ENCODE measurements around the gene TRAPPC3. TPM values are rescaled to one million over a fixed set of nuclear protein-coding genes. Genes with fewer than 3 reads are reported as not detected.

Gene TRAPPC3
- total RNA-seq, 1 experiment from 2014 or later = 64.6 TPM

- peaks cover 0 to 19% of the 10 kb centered on the region in 2 experiments; a peak in 2 of 4 replicates for H3K4me1 ChIP-seq (ENCODE audit: control insufficient read depth in 1 of 2, insufficient read depth in 2 of 2, low read length in 2 of 2)
- no peaks in the 10 kb centered on the region for H4K20me1 ChIP-seq (ENCODE audit: insufficient read depth)
- H3K9me2 ChIP-seq (ENCODE audit: insufficient read depth) = no peaks in the 10 kb centered on the region
- no peak for DNase-seq (ENCODE audit: low read depth, low spot score)
- H3K9me3 ChIP-seq (ENCODE audit: control insufficient read depth in 1 of 2, insufficient read depth in 1 of 2, low read depth in 1 of 2, low read length in 2 of 2) = no peaks in the 10 kb centered on the region
- TF ChIP-seq POLR2A (IDR thresholded peaks at IDR 0.05; ENCODE audit: borderline replicate concordance, extremely low read depth, insufficient read depth, insufficient read length) (no peak), EZH2phosphoT487 (IDR thresholded peaks at IDR 0.05; ENCODE audit: borderline replicate concordance) (no peak), JUND (IDR thresholded peaks at IDR 0.05) (no peak), YY1 (IDR thresholded peaks at IDR 0.05; ENCODE audit: extremely low read depth, insufficient replicate concordance, low read depth, low read length) (no peak), SP1 (IDR thresholded peaks at IDR 0.05; ENCODE audit: low read depth) (no peak), CEBPB (IDR thresholded peaks at IDR 0.05; ENCODE audit: low read depth) (no peak), EZH2 (IDR thresholded peaks at IDR 0.05) (no peak), SIN3A (IDR thresholded peaks at IDR 0.05; ENCODE audit: low read depth) (no peak), REST (IDR thresholded peaks at IDR 0.05; ENCODE audit: low read depth) (no peak), CTCF (IDR thresholded peaks at IDR 0.05 in 2 of 3, conservative IDR thresholded peaks at IDR 0.05 in 1 of 3; ENCODE audit: borderline replicate concordance in 1 of 3, insufficient read depth in 1 of 3, low read depth in 2 of 3, low read length in 2 of 3) (no peak), ATF3 (IDR thresholded peaks at IDR 0.05) (no peak), ELF1 (IDR thresholded peaks at IDR 0.05; ENCODE audit: borderline replicate concordance, low read depth) (no peak), SRF (IDR thresholded peaks at IDR 0.05; ENCODE audit: low read depth) (no peak), RAD21 (IDR thresholded peaks at IDR 0.05; ENCODE audit: low read depth) (no peak)
- ATAC-seq = no peak
- CTCF ChIA-PET = interaction anchor here (3.9 kb wide), 1 partner anchor 41 kb away, joined by 31 read pairs; no protein-coding TSS in a partner anchor
- H3K4me2 ChIP-seq (ENCODE audit: low read length) = no peak overlapping the region
- POLR2A ChIA-PET = no interaction called here
- peaks cover 26% of the 10 kb centered on the region for H3K79me2 ChIP-seq (ENCODE audit: insufficient read depth, low read length)
- H2AFZ ChIP-seq (ENCODE audit: low read depth, low read length, poor library complexity, severe bottlenecking) = no peak overlapping the region
- no peak overlapping the region for H3K4me3 ChIP-seq (replicated peaks in 1 of 2; ENCODE audit: low read depth in 1 of 2, low read length in 2 of 2)
- RAD21 ChIA-PET (ENCODE audit: low non-redundant PET in 1 of 2, low total read pairs in 2 of 2, uncharacterized antibody in 2 of 2, unreplicated experiment in 2 of 2) = no interaction called here
- intact Hi-C loops (cut with micrococcal nuclease) = no loop called here
- H3K27ac ChIP-seq (ENCODE audit: low read depth, low read length) = no peak overlapping the region
- no peaks in the 10 kb centered on the region for H3K27me3 ChIP-seq (ENCODE audit: insufficient read depth, low read length)
- H3K9ac ChIP-seq (ENCODE audit: low read length) = no peak overlapping the region
- no TSS peak for BruUV-seq (replicated peaks)
- H3K36me3 ChIP-seq (ENCODE audit: control insufficient read depth in 1 of 2, insufficient read depth in 2 of 2, low read length in 2 of 2) = peaks cover 26 to 31% of the 10 kb centered on the region in 2 experiments; a peak in 3 of 4 replicates
Observed at GRCh38 chr1:36093929-36094328, 55.4 kb downstream of the TRAPPC3 start.
